ENCODE results near the gene DCAF8. TPM values are rescaled to one million over a fixed set of nuclear protein-coding genes. Genes with fewer than 3 reads are reported as not detected.

Gene DCAF8
- total RNA-seq, 4 donors from 2014 or later: 126 to 186 (median 172) TPM

DNA sequence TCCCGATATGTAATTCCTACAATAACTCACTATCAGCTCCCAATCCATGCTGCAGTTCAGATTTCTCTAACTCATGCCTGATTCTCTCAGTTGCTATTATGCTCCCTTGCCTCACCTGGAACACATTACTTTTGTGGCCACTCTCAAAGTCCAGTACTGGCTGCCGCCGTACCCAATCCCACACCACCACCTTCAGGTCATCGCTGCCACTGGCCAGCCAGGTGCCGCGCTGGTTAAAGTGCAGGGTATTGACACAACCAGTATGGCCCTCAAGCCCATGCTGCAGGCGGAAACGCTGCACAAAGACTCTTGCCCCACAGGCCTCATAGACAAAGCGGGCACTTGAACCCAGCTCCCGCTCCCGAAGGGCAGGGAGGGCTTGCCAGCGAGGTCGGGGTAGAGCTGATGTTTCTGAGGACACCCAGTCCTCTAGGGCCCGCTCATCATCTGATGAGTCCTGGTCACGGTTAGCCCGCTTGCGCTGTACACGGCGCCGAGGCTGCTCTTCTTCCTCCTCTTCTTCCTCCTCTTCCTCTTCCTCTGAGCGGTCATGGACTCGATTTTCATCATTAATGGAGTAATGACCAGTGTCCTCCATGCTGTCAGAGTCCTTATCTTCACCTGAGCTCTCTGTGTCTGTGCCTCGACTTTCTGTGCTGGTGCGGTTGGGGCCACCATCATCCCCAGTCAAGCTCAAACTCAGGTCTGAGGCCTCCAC is 22.6 kb downstream of the DCAF8 start:
- Histone ChIP-seq H3K4me1 (peaks cover 0 to 12% (median 0%) of the 10 kb centered on the region in 4 donors), H3K9me3 (no peaks in the 10 kb centered on the region), H3K27me3 (no peaks in the 10 kb centered on the region), H3K4me3 (no peak overlapping the region), H3K36me3 (peaks cover 2 to 91% (median 19%) of the 10 kb centered on the region in 3 donors), H3K27ac (no peak overlapping the region)
- no peak for DNase-seq (ENCODE audit: low spot score in 2 of 2)
- TF ChIP-seq, protein P1, sequence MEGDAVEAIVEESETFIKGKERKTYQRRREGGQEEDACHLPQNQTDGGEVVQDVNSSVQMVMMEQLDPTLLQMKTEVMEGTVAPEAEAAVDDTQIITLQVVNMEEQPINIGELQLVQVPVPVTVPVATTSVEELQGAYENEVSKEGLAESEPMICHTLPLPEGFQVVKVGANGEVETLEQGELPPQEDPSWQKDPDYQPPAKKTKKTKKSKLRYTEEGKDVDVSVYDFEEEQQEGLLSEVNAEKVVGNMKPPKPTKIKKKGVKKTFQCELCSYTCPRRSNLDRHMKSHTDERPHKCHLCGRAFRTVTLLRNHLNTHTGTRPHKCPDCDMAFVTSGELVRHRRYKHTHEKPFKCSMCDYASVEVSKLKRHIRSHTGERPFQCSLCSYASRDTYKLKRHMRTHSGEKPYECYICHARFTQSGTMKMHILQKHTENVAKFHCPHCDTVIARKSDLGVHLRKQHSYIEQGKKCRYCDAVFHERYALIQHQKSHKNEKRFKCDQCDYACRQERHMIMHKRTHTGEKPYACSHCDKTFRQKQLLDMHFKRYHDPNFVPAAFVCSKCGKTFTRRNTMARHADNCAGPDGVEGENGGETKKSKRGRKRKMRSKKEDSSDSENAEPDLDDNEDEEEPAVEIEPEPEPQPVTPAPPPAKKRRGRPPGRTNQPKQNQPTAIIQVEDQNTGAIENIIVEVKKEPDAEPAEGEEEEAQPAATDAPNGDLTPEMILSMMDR (IDR thresholded peaks at IDR 0.05): no peak
- TF ChIP-seq EP300 (IDR thresholded peaks at IDR 0.05): no peak
- TF ChIP-seq POLR2A (IDR thresholded peaks at IDR 0.05): no peak
- WGBS, 2 donors: 94 to 96% methylated on average over 22 to 24 of the region's 24 CpGs

DNA sequence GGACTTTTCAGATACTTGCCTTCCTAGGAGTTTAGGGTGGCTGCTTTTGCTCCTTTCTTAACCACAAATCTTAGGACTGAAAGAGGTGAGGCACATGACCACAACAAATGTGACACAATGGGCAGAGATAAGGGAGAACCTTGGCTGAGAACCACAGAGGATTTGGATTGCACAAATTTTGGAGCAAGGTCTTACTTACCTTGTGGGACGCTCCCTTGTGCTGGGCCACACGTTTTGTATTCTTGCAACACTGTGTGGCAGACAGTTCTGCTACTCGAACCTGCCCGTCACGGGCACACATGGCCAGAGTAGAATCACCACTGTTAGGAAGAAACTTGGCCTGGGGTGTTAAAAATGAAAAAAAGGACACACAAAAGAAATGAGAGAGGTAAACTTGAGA is 23.9 kb downstream of the DCAF8 start:
- 91 to 94% methylated on average over 5 of the region's 5 CpGs for WGBS, 2 donors
- DNase-seq (ENCODE audit: low spot score in 2 of 2): no peak
- peaks cover 2 to 93% (median 19%) of the 10 kb centered on the region in 3 donors for H3K36me3 ChIP-seq
- H3K4me1 ChIP-seq: no peaks in the 10 kb centered on the region
- no peaks in the 10 kb centered on the region for H3K9me3 ChIP-seq
- TF ChIP-seq EP300 (IDR thresholded peaks at IDR 0.05): no peak
- TF ChIP-seq, protein P1 (IDR thresholded peaks at IDR 0.05): no peak
- no peak for TF ChIP-seq POLR2A (IDR thresholded peaks at IDR 0.05)
- no peak overlapping the region for H3K27ac ChIP-seq
- H3K27me3 ChIP-seq: no peaks in the 10 kb centered on the region
- no peak overlapping the region for H3K4me3 ChIP-seq

DNA sequence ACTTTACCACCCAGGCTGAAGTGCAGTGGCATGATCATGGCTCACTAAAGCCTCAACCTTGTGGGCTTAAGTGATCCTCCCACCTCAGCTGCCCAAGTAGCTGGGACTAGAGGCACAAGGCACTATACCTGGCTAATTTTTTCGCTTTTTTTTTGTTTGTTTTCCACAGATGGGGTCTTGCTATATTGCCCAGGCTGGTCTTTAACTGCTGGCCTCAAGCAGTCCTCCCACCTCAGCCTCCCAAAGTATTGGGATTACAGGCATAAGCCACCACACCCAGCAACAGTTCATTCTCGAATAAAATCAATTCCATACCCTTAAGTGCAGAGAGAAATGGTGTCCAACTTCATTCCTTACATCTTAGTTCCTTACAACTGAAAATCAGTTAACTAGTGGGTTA is 24.8 kb downstream of the DCAF8 start:
- no peaks in the 10 kb centered on the region for H3K9me3 ChIP-seq
- peaks cover 2 to 91% (median 19%) of the 10 kb centered on the region in 3 donors for H3K36me3 ChIP-seq
- 91 to 100% methylated on average over 2 of the region's 2 CpGs for WGBS, 2 donors
- H3K4me3 ChIP-seq: no peak overlapping the region
- no peak for DNase-seq (ENCODE audit: low spot score in 2 of 2)
- TF ChIP-seq POLR2A (IDR thresholded peaks at IDR 0.05) (no peak), EP300 (IDR thresholded peaks at IDR 0.05) (no peak)
- TF ChIP-seq, protein P1 (IDR thresholded peaks at IDR 0.05): no peak
- no peak overlapping the region for H3K27ac ChIP-seq
- no peaks in the 10 kb centered on the region for H3K4me1 ChIP-seq
- H3K27me3 ChIP-seq: no peaks in the 10 kb centered on the region

DNA sequence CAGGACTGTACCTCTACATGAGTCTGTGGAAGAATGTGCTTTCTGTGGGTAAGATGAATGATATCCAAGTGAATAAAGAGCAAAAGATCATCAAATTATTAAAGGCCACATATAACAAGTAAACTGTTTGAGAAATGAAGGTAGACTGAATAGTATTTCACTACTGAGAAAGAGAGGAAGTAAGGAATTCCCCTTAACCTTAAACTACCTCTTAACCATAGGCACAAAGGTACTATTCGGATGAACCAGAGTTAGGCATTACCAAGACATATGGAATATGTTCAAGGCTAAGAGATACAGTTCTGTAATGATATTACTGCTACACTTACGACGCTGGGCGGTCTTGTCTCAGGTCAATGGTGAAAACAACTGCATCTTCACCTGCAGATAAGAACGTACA is 25.5 kb downstream of the DCAF8 start:
- no peak overlapping the region for H3K27ac ChIP-seq
- peaks cover 2 to 92% (median 19%) of the 10 kb centered on the region in 3 donors for H3K36me3 ChIP-seq
- H3K9me3 ChIP-seq: no peaks in the 10 kb centered on the region
- no peak for DNase-seq (ENCODE audit: low spot score in 2 of 2)
- no peaks in the 10 kb centered on the region for H3K27me3 ChIP-seq
- TF ChIP-seq EP300 (IDR thresholded peaks at IDR 0.05) (no peak), POLR2A (IDR thresholded peaks at IDR 0.05) (no peak)
- TF ChIP-seq, protein P1 (IDR thresholded peaks at IDR 0.05): no peak
- no peak overlapping the region for H3K4me3 ChIP-seq
- 87 to 92% methylated on average over 5 of the region's 5 CpGs for WGBS, 2 donors
- no peaks in the 10 kb centered on the region for H3K4me1 ChIP-seq

DNA sequence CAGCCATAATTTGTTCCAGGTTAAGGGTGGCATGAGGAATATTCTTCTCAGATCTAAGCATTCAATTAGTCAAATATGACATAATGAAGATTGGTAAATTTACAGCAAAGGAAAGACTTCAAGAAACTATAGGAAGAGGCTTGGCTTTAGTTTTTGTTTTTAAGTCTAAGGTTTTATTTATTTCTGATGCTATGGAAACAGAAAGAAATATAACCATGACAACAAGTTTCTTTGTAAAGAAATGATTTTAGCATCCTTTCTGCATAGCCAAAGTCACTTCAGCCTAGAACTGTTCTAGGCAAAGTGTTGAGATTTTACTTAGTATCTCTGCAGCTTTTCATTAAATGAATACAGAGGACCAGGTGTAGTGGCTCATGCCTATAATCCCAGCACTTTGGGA is 29.4 kb downstream of the DCAF8 start:
- Histone ChIP-seq H3K4me3 (no peak overlapping the region), H3K36me3 (peaks cover 2 to 92% (median 7%) of the 10 kb centered on the region in 3 donors), H3K4me1 (no peaks in the 10 kb centered on the region), H3K27ac (no peak overlapping the region), H3K9me3 (no peaks in the 10 kb centered on the region), H3K27me3 (no peaks in the 10 kb centered on the region)
- no peak for DNase-seq (ENCODE audit: low spot score in 2 of 2)
- TF ChIP-seq POLR2A (IDR thresholded peaks at IDR 0.05): no peak
- no peak for TF ChIP-seq EP300 (IDR thresholded peaks at IDR 0.05)
- TF ChIP-seq, protein P1 (IDR thresholded peaks at IDR 0.05): no peak
